ENCODE data around the gene CLNK. TPM values are rescaled to one million over a fixed set of nuclear protein-coding genes. Genes with fewer than 3 reads are reported as not detected.

The CLNK gene
- total RNA-seq, 4 donors from 2014 or later: 0.17 TPM; not detected in 3

- no peak for TF ChIP-seq CTCF (IDR thresholded peaks at IDR 0.05; ENCODE audit: low read depth)
Observed at GRCh38 chr4:10664408-10664807, 20.2 kb downstream of the CLNK start.

- TF ChIP-seq CTCF (IDR thresholded peaks at IDR 0.05; ENCODE audit: low read depth): no peak
Observed at GRCh38 chr4:10662937-10663336, 21.6 kb downstream of the CLNK start.

GRCh38 chr4:10661047-10661446 is 23.5 kb downstream of the CLNK start:
- no peak for TF ChIP-seq CTCF (IDR thresholded peaks at IDR 0.05; ENCODE audit: low read depth)

GRCh38 chr4:10659251-10659650 is 25.3 kb downstream of the CLNK start:
- TF ChIP-seq CTCF (IDR thresholded peaks at IDR 0.05; ENCODE audit: low read depth): no peak

- TF ChIP-seq CTCF (IDR thresholded peaks at IDR 0.05; ENCODE audit: low read depth): no peak
Observed at GRCh38 chr4:10656988-10657387, 27.6 kb downstream of the CLNK start.

GRCh38 chr4:10656420-10656819 is 28.1 kb downstream of the CLNK start:
- TF ChIP-seq CTCF (IDR thresholded peaks at IDR 0.05; ENCODE audit: low read depth): no peak

- no peak for TF ChIP-seq CTCF (IDR thresholded peaks at IDR 0.05; ENCODE audit: low read depth)
Observed at GRCh38 chr4:10655968-10656367, 28.6 kb downstream of the CLNK start.
